Measurements from ENCODE around the gene CELF2.

GRCh38 chr10:11337516-11337915 lies 319.8 kb downstream of the CELF2 start:
- no peak for TF ChIP-seq CTCF (IDR thresholded peaks at IDR 0.05)
- no peak for TF ChIP-seq POLR2AphosphoS5 (IDR thresholded peaks at IDR 0.05)

All from sigmoid colon (tissue), 4 donors.